H1 (cell line): ENCODE measurements around the gene OBP2B. TPM values are rescaled to one million over a fixed set of nuclear protein-coding genes. Genes with fewer than 3 reads are reported as not detected.
"Not testable (repeated sequence)": the region's sequence is repeated elsewhere in the genome, so short reads cannot be mapped to it uniquely, and the experiment has no call there.

Experiments
- CTCF ChIA-PET: fragments of 300-600 bp; sonication (Branson Sonifier 250); formaldehyde crosslinking; loops from one replicate; lab custom pipeline; 2021; ENCODE audit not compliant: partially characterized antibody; lab: Charles Lee
- POLR2A ChIA-PET: fragments of 300-600 bp; sonication (Branson Sonifier 250); formaldehyde crosslinking; loops from one replicate; lab custom pipeline; 2021; ENCODE audit warnings: inconsistent platforms; ENCODE audit not compliant: partially characterized antibody; lab: Charles Lee
- DNase-seq, 2 experiments: peaks; one replicate each; pipeline versions ENCODE4 v3.0.0 to v3.0.0-alpha.2; 2010 to 2022; ENCODE audit warnings: low spot score in 2 of 2, low read depth in 1 of 2, mixed read lengths in 1 of 2
- FAIRE-seq: peaks from 2 replicates; lab custom pipeline; 2011; peaks lifted over from hg19 to GRCh38; lab: Jason Lieb, UNC
- H2AFZ ChIP-seq: 2 replicates; pipeline ENCODE4 v1.8.1; 2012; ENCODE audit warnings: low read length, inconsistent platforms
- H2AK5ac ChIP-seq: 2 replicates; pipeline ENCODE4 v1.6.1; 2013; ENCODE audit warnings: low read depth, low read length
- H2BK120ac ChIP-seq: replicated peaks from 2 replicates; pipeline ENCODE3; 2013; ENCODE audit warnings: low read depth, low read length, inconsistent platforms
- H2BK12ac ChIP-seq: 2 replicates; pipeline ENCODE4 v1.6.1; 2013; ENCODE audit warnings: low read depth, low read length
- H2BK15ac ChIP-seq: 2 replicates; pipeline ENCODE4 v1.6.1; 2013; ENCODE audit warnings: low read length
- H2BK20ac ChIP-seq: 2 replicates; pipeline ENCODE4 v1.6.1; 2013; ENCODE audit warnings: low read length
- H2BK5ac ChIP-seq: 2 replicates; pipeline ENCODE4 v1.6.1; 2013; ENCODE audit warnings: low read depth, low read length
- H3K14ac ChIP-seq: 2 replicates; pipeline ENCODE4 v1.6.1; 2013; ENCODE audit warnings: inconsistent platforms; ENCODE audit not compliant: insufficient read length
- H3K18ac ChIP-seq: 2 replicates; pipeline ENCODE4 v1.6.1; 2013; ENCODE audit warnings: low read length; ENCODE audit errors: extremely low read depth
- H3K23ac ChIP-seq: 2 replicates; pipeline ENCODE4 v1.6.1; 2013; ENCODE audit warnings: inconsistent platforms; ENCODE audit not compliant: insufficient read length
- H3K23me2 ChIP-seq: 2 replicates; pipeline ENCODE4 v1.6.1; 2013; ENCODE audit warnings: low read depth, low read length
- H3K27ac ChIP-seq: 2 replicates; pipeline ENCODE4 v1.6.1; 2011; ENCODE audit warnings: low read depth, low read length, inconsistent platforms
- H3K27me3 ChIP-seq, 4 experiments: replicated peaks in 1 of 4; 1 replicate in 1 of 4; 2 replicates in 3 of 4; pipeline versions ENCODE4 v1.6.1 to v1.8.1; 2011 to 2013; ENCODE audit warnings: low read length in 3 of 4, mild to moderate bottlenecking in 3 of 4, inconsistent platforms in 2 of 4, mixed read lengths in 2 of 4, moderate library complexity in 1 of 4; ENCODE audit not compliant: control insufficient read depth in 3 of 4, insufficient read depth in 3 of 4; ENCODE audit errors: extremely low read depth in 1 of 4
- H3K36me3 ChIP-seq, 4 experiments: 2 replicates each; pipeline versions ENCODE4 v1.6.1 to v1.8.1; 2011 to 2013; ENCODE audit warnings: mild to moderate bottlenecking in 4 of 4, low read length in 3 of 4, moderate library complexity in 2 of 4, control low read depth in 1 of 4, inconsistent platforms in 1 of 4; ENCODE audit not compliant: insufficient read depth in 4 of 4, control insufficient read depth in 2 of 4
- H3K4ac ChIP-seq: replicated peaks from 2 replicates; pipeline ENCODE3; 2013; ENCODE audit warnings: low read length, low read depth, mixed read lengths, inconsistent platforms; ENCODE audit not compliant: insufficient read length
- H3K4me1 ChIP-seq, 4 experiments: replicated peaks in 1 of 4; 1 replicate in 1 of 4; 2 replicates in 3 of 4; pipeline versions ENCODE4 v1.6.1 to v1.8.1; 2011 to 2013; ENCODE audit warnings: low read length in 3 of 4, inconsistent platforms in 2 of 4, mixed read lengths in 1 of 4; ENCODE audit not compliant: insufficient read depth in 4 of 4, control insufficient read depth in 3 of 4
- H3K4me2 ChIP-seq, 2 experiments: 2 replicates each; pipeline versions ENCODE4 v1.6.1 to v1.8.1; 2011 to 2013; ENCODE audit warnings: low read depth in 2 of 2, low read length in 2 of 2, control low read depth in 1 of 2, inconsistent platforms in 1 of 2, mild to moderate bottlenecking in 1 of 2; ENCODE audit not compliant: insufficient read depth in 1 of 2
- H3K4me3 ChIP-seq, 4 experiments: fragments of 200-600, 300-600 bp in 1 of 4; sonication (generic), shearing (Covaris generic), sonication (Bioruptor Twin) in 1 of 4; 2 replicates each; pipeline versions ENCODE4 v1.5.1 to v1.8.1; 2011 to 2016; ENCODE audit warnings: low read length in 4 of 4, low read depth in 3 of 4, control low read depth in 2 of 4, inconsistent platforms in 2 of 4, mild to moderate bottlenecking in 2 of 4, mixed read lengths in 1 of 4, moderate library complexity in 1 of 4; ENCODE audit not compliant: insufficient read depth in 2 of 4; ENCODE audit errors: extremely low read depth in 1 of 4
- H3K56ac ChIP-seq: replicated peaks from 2 replicates; pipeline ENCODE3; 2013; ENCODE audit warnings: low read depth, mild to moderate bottlenecking, mixed read lengths, low read length, inconsistent platforms; ENCODE audit not compliant: insufficient read length
- H3K79me1 ChIP-seq: 2 replicates; pipeline ENCODE4 v1.6.1; 2013; ENCODE audit warnings: low read depth, low read length, control low read depth
- H3K79me2 ChIP-seq, 2 experiments: 2 replicates each; pipeline versions ENCODE4 v1.6.1 to v1.8.1; 2012 to 2013; ENCODE audit warnings: low read length in 2 of 2, mild to moderate bottlenecking in 2 of 2, inconsistent platforms in 1 of 2; ENCODE audit not compliant: insufficient read depth in 2 of 2, control insufficient read depth in 1 of 2
- H3K9ac ChIP-seq, 4 experiments: replicated peaks in 1 of 4; 1 replicate in 1 of 4; 2 replicates in 3 of 4; pipeline versions ENCODE4 v1.6.1 to v1.8.1; 2011 to 2013; ENCODE audit warnings: low read depth in 3 of 4, low read length in 3 of 4, control low read depth in 2 of 4, mild to moderate bottlenecking in 2 of 4, moderate library complexity in 2 of 4, inconsistent platforms in 1 of 4; ENCODE audit errors: extremely low read depth in 1 of 4
- H3K9me3 ChIP-seq, 2 experiments: 2 replicates each; pipeline versions ENCODE4 v1.6.1 to v1.8.1; 2012 to 2013; ENCODE audit warnings: mild to moderate bottlenecking in 2 of 2, moderate library complexity in 2 of 2, control low read depth in 1 of 2, inconsistent platforms in 1 of 2, low read depth in 1 of 2, low read length in 1 of 2, mixed read lengths in 1 of 2; ENCODE audit not compliant: insufficient read depth in 2 of 2
- H4K20me1 ChIP-seq, 2 experiments: replicated peaks in 1 of 2; 2 replicates each; pipeline versions ENCODE3 to v1.8.1; 2011 to 2013; ENCODE audit warnings: inconsistent platforms in 2 of 2, low read length in 2 of 2, mild to moderate bottlenecking in 1 of 2; ENCODE audit not compliant: insufficient read depth in 2 of 2, control insufficient read depth in 1 of 2
- H4K5ac ChIP-seq: 2 replicates; pipeline ENCODE4 v1.6.1; 2013; ENCODE audit warnings: low read length, low read depth, mixed read lengths, inconsistent platforms; ENCODE audit not compliant: insufficient read length
- H4K8ac ChIP-seq: 2 replicates; pipeline ENCODE4 v1.8.0; 2013; ENCODE audit warnings: mild to moderate bottlenecking, moderate library complexity, low read length, inconsistent platforms; ENCODE audit not compliant: insufficient read depth; ENCODE audit errors: extremely low read depth
- H4K91ac ChIP-seq: replicated peaks from 2 replicates; pipeline ENCODE3; 2013; ENCODE audit warnings: low read length, mixed read lengths, inconsistent platforms; ENCODE audit not compliant: insufficient read length
- WGBS, 2 experiments: shearing (Covaris generic) in 1 of 2; methylation state at CpG; one replicate each; pipeline versions ENCODE4 v1.1.6 to v1.1.7; 2013 to 2015; ENCODE audit warnings: low lambda C conversion rate in 2 of 2, mixed read lengths in 2 of 2, inconsistent platforms in 1 of 2, low coverage in 1 of 2, missing lambda C conversion rate in 1 of 2; ENCODE audit not compliant: insufficient replicate concordance in 2 of 2, insufficient coverage in 1 of 2, insufficient read length in 1 of 2; ENCODE audit errors: extremely low coverage in 1 of 2, missing lambda C conversion rate in 1 of 2; 5-methylcytosine and 5-hydroxymethylcytosine counted together
- polyA plus RNA-seq, 7 experiments: library from polyadenylated mRNA; depleted of rRNA in 3 of 7; stranded (reverse) in 5 of 7; unstranded in 2 of 7; fragments of >200 nt in 5 of 7; fragments of 200-250 nt in 2 of 7; gene quantifications; 1 replicate in 5 of 7; 2 replicates in 1 of 7; 4 replicates in 1 of 7; pipeline versions ENCODE4 v1.2.1 to v1.2.3, GENCODE V29; 2011 to 2013; ENCODE audit warnings: missing spikeins in 2 of 7, mixed read lengths in 2 of 7
- total RNA-seq: library from RNA; stranded (reverse); fragmentation: NEBNext Ultra II Directional; extraction: Animal tissue kit (Norgen Biotek cat#: 25700); gene quantifications from 2 replicates; pipeline ENCODE4 v1.2.1, GENCODE V29; 2021

OBP2B gene
- total and polyA plus RNA-seq, 2 of the 8 experiments (the other 6 are each of a cell fraction or from before 2014, with no cell fraction given) = not detected

- H4K5ac ChIP-seq, FAIRE-seq, H3K79me2 ChIP-seq, H3K18ac ChIP-seq, H3K4ac ChIP-seq, H3K36me3 ChIP-seq, H2BK15ac ChIP-seq, H3K4me2 ChIP-seq, H3K56ac ChIP-seq, H4K8ac ChIP-seq, H3K9ac ChIP-seq, H3K79me1 ChIP-seq, H2BK5ac ChIP-seq, H4K91ac ChIP-seq, H2BK20ac ChIP-seq, H3K4me3 ChIP-seq, H3K4me1 ChIP-seq, H2AK5ac ChIP-seq, H2BK12ac ChIP-seq, H3K27me3 ChIP-seq, H3K9me3 ChIP-seq, H3K23ac ChIP-seq, H2BK120ac ChIP-seq, POLR2A ChIA-PET, H4K20me1 ChIP-seq, H3K23me2 ChIP-seq, H3K14ac ChIP-seq, H3K27ac ChIP-seq: not testable (repeated sequence)
- H2AFZ ChIP-seq = 0 out of 2 replicates have a peak overlapping the region, but pooled peaks have one; percentile 53
- peak in 1 of 2 experiments; percentile 48 for DNase-seq
- 65% methylated on average over 13 of the region's 13 CpGs; no CpG with 5 or more reads in 1 of the 2 experiments for WGBS, 2 experiments
- CTCF ChIA-PET = interaction anchor here (0.7 to 3.6 kb wide), 4 partner anchors 16 to 147 kb away, joined by 3 to 16 read pairs (median 8); no protein-coding TSS in a partner anchor
These were observed 14.2 kb upstream of the OBP2B start for GRCh38 chr9:133223159-133223756.

GRCh38 chr9:133221994-133222393 is 12.9 kb upstream of the OBP2B start:
- H3K79me2 ChIP-seq, H3K79me1 ChIP-seq, H2BK120ac ChIP-seq, H2BK20ac ChIP-seq, H3K56ac ChIP-seq, H2AFZ ChIP-seq, H4K5ac ChIP-seq, H2BK12ac ChIP-seq, H3K4ac ChIP-seq, H4K91ac ChIP-seq, H2BK15ac ChIP-seq, H3K4me1 ChIP-seq, H2BK5ac ChIP-seq, H3K36me3 ChIP-seq, H3K27ac ChIP-seq, H3K23ac ChIP-seq, FAIRE-seq, H3K9me3 ChIP-seq, H4K8ac ChIP-seq, H4K20me1 ChIP-seq, H3K23me2 ChIP-seq, H3K27me3 ChIP-seq, H3K4me3 ChIP-seq, H3K18ac ChIP-seq, H3K14ac ChIP-seq, H2AK5ac ChIP-seq, POLR2A ChIA-PET, H3K4me2 ChIP-seq, H3K9ac ChIP-seq: not testable (repeated sequence)
- CTCF ChIA-PET = interaction anchor here (3.6 kb wide), 1 partner anchor 35 kb away, joined by 16 read pairs; no protein-coding TSS in a partner anchor
- 84% methylated on average over 7 of the region's 12 CpGs; no CpG with 5 or more reads in 1 of the 2 experiments for WGBS, 2 experiments
- peak in 1 of 2 experiments; percentile 35 for DNase-seq
